ENCODE data around the gene CRYBB1.

Gene CRYBB1

GRCh38 chr22:26550498-26551033 is 67.3 kb downstream of the CRYBB1 start:
- no peak for DNase-seq

- DNase-seq = no peak
Measured at GRCh38 chr22:26549902-26550497, 67.8 kb downstream of the CRYBB1 start.

Measured in NCI-H1105 (cell line).